ENCODE data around the gene MINK1.
"Not testable (repeated sequence)": the region's sequence is repeated elsewhere in the genome, so short reads cannot be mapped to it uniquely, and the experiment has no call there.

The MINK1 gene

DNA sequence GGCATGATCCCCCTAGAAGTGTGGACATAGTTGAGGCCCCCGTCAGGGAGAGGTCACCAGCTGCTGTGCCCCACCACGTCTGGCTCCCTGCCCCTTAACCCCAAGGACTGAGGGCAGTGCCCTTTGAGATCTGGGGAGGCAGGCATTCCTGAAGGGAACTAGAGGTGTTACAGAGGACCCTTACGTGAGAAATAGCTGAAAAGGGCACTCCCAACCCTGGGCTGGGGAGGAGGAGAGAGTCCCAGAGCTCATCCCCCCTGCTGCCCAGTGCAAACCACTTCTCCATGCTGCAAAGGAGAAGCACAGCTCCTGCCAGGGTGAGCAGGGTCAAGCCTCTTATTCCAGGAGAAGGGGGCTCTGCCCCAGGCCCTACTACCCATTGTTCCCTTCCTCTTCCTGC lies 10.3 kb upstream of the MINK1 start:
- TF ChIP-seq, protein P1, sequence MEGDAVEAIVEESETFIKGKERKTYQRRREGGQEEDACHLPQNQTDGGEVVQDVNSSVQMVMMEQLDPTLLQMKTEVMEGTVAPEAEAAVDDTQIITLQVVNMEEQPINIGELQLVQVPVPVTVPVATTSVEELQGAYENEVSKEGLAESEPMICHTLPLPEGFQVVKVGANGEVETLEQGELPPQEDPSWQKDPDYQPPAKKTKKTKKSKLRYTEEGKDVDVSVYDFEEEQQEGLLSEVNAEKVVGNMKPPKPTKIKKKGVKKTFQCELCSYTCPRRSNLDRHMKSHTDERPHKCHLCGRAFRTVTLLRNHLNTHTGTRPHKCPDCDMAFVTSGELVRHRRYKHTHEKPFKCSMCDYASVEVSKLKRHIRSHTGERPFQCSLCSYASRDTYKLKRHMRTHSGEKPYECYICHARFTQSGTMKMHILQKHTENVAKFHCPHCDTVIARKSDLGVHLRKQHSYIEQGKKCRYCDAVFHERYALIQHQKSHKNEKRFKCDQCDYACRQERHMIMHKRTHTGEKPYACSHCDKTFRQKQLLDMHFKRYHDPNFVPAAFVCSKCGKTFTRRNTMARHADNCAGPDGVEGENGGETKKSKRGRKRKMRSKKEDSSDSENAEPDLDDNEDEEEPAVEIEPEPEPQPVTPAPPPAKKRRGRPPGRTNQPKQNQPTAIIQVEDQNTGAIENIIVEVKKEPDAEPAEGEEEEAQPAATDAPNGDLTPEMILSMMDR (conservative IDR thresholded peaks at IDR 0.05; ENCODE audit: control insufficient read depth, insufficient read depth, low read depth, low read length) = no peak
- no peak for DNase-seq (ENCODE audit: low read depth)
- no peak overlapping the region for H3K4me3 ChIP-seq (ENCODE audit: control insufficient read depth, low read depth, low read length)

DNA sequence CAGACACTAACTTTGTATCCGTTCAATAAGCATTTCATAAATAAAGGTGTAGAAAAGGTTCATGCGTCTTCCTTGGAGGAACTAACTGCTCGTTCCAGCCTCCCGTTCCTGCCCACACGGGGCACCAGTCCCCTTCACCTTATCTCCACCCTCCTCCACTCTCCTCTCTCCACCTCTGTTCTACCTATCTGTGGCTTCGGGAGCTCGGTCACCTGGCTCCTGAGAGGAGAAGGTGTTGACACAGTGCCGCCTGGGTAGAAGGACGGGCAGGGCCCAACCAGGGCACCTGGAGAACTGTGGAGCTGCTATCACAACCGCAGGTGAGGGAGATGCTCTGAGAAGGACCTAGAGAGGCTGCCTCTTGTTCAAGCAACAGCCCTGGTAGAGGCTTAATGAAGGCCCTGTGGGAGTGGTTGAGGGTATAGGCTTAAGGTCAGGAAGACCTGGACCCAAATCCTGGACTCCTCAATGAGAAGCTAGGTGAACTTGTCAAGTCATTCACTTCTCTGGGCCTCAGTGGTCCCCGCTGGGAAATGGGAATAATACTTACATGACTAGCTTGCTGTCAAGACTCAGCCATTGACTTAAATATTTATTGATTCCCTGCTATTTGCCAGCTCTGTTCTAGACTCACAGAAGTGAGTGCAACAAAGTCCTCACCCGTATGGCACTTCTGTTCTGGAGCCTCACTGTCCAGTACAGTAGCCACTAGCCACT lies 9.6 kb upstream of the MINK1 start:
- TF ChIP-seq, protein P1 (conservative IDR thresholded peaks at IDR 0.05; ENCODE audit: control insufficient read depth, insufficient read depth, low read depth, low read length) = no peak
- DNase-seq (ENCODE audit: low read depth) = no peak
- H3K4me3 ChIP-seq (ENCODE audit: control insufficient read depth, low read depth, low read length) = no peak overlapping the region

DNA sequence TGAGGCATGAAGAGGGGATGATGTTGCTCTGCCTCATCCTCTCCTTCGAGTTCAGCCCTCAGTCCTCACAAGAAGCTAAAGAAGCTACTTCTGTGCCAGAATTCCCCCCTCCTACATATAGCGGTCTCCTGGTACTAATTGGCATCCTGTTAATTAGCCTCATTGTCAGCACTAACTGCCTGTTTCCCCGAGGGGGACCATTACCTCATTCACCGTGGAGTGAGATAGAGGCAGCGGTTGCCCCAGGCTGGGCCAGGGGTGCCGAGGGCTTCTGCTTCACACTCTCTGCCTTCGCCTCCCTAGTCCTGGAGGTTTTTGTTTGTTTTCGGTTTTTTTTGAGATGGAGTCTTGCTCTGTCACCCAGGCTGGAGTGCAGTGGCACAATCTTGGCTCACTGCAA lies 5.7 kb upstream of the MINK1 start:
- DNase-seq (ENCODE audit: low read depth) = no peak
- TF ChIP-seq, protein P1 (conservative IDR thresholded peaks at IDR 0.05; ENCODE audit: control insufficient read depth, insufficient read depth, low read depth, low read length) = no peak
- H3K4me3 ChIP-seq (ENCODE audit: control insufficient read depth, low read depth, low read length) = no peak overlapping the region

DNA sequence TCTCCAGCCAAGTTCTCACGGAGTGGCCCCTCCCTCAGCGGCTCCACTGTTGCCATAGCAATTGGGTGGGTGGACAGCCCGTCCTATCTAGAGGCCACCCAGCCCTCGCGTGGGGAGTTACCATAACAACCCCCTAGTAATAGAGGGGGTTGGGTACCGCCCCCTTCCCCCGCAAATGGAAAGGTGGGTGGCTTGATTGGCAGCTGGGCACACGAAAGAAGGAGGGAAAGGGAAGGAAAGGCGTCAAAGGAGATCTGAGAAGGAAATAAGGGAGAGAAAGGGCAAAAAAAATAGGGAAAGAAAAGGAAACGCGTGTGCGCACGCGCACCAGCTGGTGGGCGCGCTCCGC lies 337 bp upstream of the MINK1 start:
- peak overlapping the region; percentile 58 for H3K4me3 ChIP-seq (ENCODE audit: control insufficient read depth, low read depth, low read length)
- DNase-seq (ENCODE audit: low read depth) = not testable (repeated sequence)

DNA sequence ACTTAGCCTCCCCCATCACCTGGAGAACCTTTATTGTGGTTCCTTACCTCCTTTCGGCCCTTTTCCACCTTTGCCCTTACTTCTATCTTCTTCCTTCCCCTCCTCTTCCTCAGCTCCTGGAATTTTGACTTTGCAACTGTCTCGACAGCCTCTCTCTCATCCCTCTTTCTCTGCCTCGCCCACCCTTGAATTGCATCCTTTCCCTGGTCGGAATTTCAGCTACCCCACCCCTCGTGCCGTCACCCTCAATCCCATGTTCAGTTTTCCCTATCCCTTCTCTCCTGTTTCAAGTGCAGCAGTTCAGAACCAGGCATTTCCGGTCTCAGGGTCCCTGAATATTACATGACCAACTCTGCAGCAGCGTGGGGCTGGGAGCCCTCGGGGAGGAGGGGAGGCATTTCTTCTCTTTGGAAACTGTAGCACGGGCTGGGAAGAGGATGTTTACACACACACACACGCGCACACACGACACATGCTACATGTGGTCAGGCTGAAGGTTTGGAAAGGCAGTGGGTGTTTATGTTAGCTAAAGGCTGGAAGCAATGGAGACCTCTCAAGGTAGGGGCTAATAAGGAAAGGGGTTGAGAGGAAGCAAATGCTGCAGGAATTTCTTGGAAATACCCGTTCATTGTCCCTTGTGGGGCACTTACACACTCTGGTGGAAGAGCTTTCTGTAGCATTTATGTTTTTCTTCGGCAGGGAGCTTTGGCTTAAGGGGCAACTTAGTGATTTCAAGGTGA lies 971 bp downstream of the MINK1 start:
- peak; percentile 42 for DNase-seq (ENCODE audit: low read depth)
- peak overlapping the region; percentile 82 for H3K4me3 ChIP-seq (ENCODE audit: control insufficient read depth, low read depth, low read length)
- TF ChIP-seq, protein P1 (conservative IDR thresholded peaks at IDR 0.05; ENCODE audit: control insufficient read depth, insufficient read depth, low read depth, low read length) = no peak

DNA sequence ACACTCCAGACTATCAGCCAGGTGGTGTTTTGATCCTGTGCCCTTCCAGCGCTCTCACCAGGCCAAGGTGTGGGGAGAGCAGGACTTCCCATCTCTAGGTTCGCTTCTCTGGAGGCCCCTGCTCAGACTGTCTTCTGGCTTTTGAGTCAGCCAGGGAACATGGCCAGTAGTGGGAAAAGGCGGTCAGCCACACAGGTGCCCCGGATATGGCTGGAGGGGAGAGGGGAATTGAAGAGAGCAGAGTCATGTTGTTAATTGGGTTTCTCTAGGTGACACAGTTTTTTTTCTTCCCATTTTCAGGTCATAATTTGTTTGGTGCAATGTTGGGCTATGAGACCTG lies 1.5 kb downstream of the MINK1 start:
- peak overlapping the region; percentile 82 for H3K4me3 ChIP-seq (ENCODE audit: control insufficient read depth, low read depth, low read length)
- TF ChIP-seq, protein P1 (conservative IDR thresholded peaks at IDR 0.05; ENCODE audit: control insufficient read depth, insufficient read depth, low read depth, low read length) = no peak
- no peak for DNase-seq (ENCODE audit: low read depth)

DNA sequence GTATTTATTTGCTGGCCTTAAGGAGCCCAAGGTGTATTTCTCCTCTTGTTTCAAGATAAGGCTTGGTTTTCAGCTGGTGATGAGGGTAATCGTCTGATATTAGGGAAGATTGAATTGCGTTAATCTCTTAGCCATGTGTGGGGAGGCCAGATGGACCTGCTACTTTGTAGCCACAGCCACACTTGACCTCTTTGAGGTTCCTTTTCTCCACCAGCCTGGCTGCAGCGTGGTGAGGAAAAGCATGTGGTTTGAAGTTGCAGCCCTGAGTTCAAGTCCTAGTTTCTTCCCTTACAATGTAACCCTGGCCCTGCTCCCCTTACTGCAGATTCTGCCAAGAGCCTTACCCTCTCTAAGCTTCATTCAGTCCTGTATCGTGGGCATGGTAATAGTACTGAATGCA lies 3.1 kb downstream of the MINK1 start:
- no peak overlapping the region for H3K4me3 ChIP-seq (ENCODE audit: control insufficient read depth, low read depth, low read length)
- no peak for DNase-seq (ENCODE audit: low read depth)
- TF ChIP-seq, protein P1 (conservative IDR thresholded peaks at IDR 0.05; ENCODE audit: control insufficient read depth, insufficient read depth, low read depth, low read length) = no peak
